HepG2 (cell line): ENCODE results near the gene ALCAM. TPM values are rescaled to one million over a fixed set of nuclear protein-coding genes. Genes with fewer than 3 reads are reported as not detected.

Source experiments
- ATAC-seq: fragments of 200-7000 bp; cut with Tn5 transposase; 3 replicates; pipeline ENCODE4 v1.9.1; 2020; ENCODE audit warnings: mild to moderate bottlenecking, moderate library complexity
- BruUV-seq: library from RNA; stranded (reverse); fragments of 400-500 nt; replicated peaks from 2 replicates; lab custom pipeline; 2021; lab: Mats Ljungman, UMichigan
- CTCF ChIA-PET: fragments of 300-600 bp; formaldehyde crosslinking; extraction: SDS; loops from one replicate; lab custom pipeline; 2021; ENCODE audit warnings: low total read pairs, inconsistent platforms, low intra/inter-chr PET ratio; lab: Yijun Ruan, JAX
- POLR2A ChIA-PET: fragments of 350-600 bp; sonication (Branson Sonifier 250); formaldehyde crosslinking; loops from one replicate; lab custom pipeline; 2020; ENCODE audit warnings: antibody characterized with exemption, inconsistent platforms; lab: Yijun Ruan, JAX
- DNase-seq: peaks from one replicate; pipeline ENCODE4 v3.0.0-alpha.2; 2015; ENCODE audit warnings: low spot score
- FAIRE-seq: peaks from 3 replicates; lab custom pipeline; 2011; peaks lifted over from hg19 to GRCh38; lab: Jason Lieb, UNC
- H2AFZ ChIP-seq: one replicate; pipeline ENCODE4 v1.6.1; 2011; ENCODE audit warnings: low read length, inconsistent platforms
- H3K27ac ChIP-seq: fragments of 300-600 bp; 3 replicates; pipeline ENCODE4 v1.8.0; 2011; ENCODE audit warnings: mixed run types, mild to moderate bottlenecking, mixed read lengths, low read length, inconsistent platforms; ENCODE audit not compliant: insufficient read depth; ENCODE audit errors: extremely low read length
- H3K27me3 ChIP-seq, 2 experiments: fragments of 200-600 bp in 1 of 2; 2 replicates in 1 of 2; 3 replicates in 1 of 2; pipeline versions ENCODE4 v1.6.0 to v1.8.0; 2011; ENCODE audit warnings: low read length in 2 of 2, mild to moderate bottlenecking in 2 of 2, moderate library complexity in 2 of 2, inconsistent platforms in 1 of 2; ENCODE audit not compliant: insufficient read depth in 2 of 2, control insufficient read depth in 1 of 2
- H3K36me3 ChIP-seq, 2 experiments: fragments of 200-600 bp in 1 of 2; replicated peaks in 1 of 2; 2 replicates in 1 of 2; 3 replicates in 1 of 2; pipeline versions ENCODE4 v1.5.1 to v1.8.0; 2011; ENCODE audit warnings: low read length in 2 of 2, inconsistent platforms in 1 of 2; ENCODE audit not compliant: insufficient read depth in 2 of 2, control insufficient read depth in 1 of 2
- H3K4me1 ChIP-seq: 2 replicates; pipeline ENCODE4 v1.5.1; 2012; ENCODE audit warnings: low read length, inconsistent platforms; ENCODE audit not compliant: insufficient read depth
- H3K4me2 ChIP-seq: 2 replicates; pipeline ENCODE4 v1.6.0; 2011; ENCODE audit warnings: low read depth, low read length, inconsistent platforms
- H3K4me3 ChIP-seq, 3 experiments: fragments of 200-600 bp in 1 of 3; sonication (generic), shearing (Covaris generic) in 1 of 3; replicated peaks in 1 of 3; 2 replicates each; pipeline ENCODE4 v1.5.1; 2011 to 2016; ENCODE audit warnings: low read length in 3 of 3, inconsistent platforms in 2 of 3, low read depth in 2 of 3, mild to moderate bottlenecking in 2 of 3, control low read depth in 1 of 3, mixed read lengths in 1 of 3; ENCODE audit not compliant: insufficient read depth in 1 of 3
- H3K79me2 ChIP-seq: one replicate; pipeline ENCODE4 v1.6.1; 2011; ENCODE audit warnings: low read length, inconsistent platforms; ENCODE audit not compliant: insufficient read depth
- H3K9ac ChIP-seq: 2 replicates; pipeline ENCODE4 v1.6.0; 2011; ENCODE audit warnings: mild to moderate bottlenecking, low read depth, low read length, inconsistent platforms; ENCODE audit not compliant: insufficient read depth
- H3K9me3 ChIP-seq: 2 replicates; pipeline ENCODE4 v1.5.1; 2012; ENCODE audit warnings: mild to moderate bottlenecking, low read length
- H4K20me1 ChIP-seq: 2 replicates; pipeline ENCODE4 v1.6.0; 2011; ENCODE audit warnings: inconsistent platforms, mild to moderate bottlenecking, low read length, moderate library complexity; ENCODE audit not compliant: insufficient read depth
- NFKB2 ChIP-seq: sonication (generic); formaldehyde crosslinking; IDR thresholded peaks from 2 replicates; pipeline ENCODE4 v1.4.0; 2020; ENCODE audit warnings: missing genetic modification reagents, borderline replicate concordance
- TEAD2 ChIP-seq: sonication (generic); formaldehyde crosslinking; IDR thresholded peaks from 2 replicates; pipeline ENCODE4 v1.9.0; 2021; ENCODE audit warnings: missing genetic modification reagents
- THYN1 ChIP-seq: sonication (generic); formaldehyde crosslinking; IDR thresholded peaks from 2 replicates; pipeline ENCODE4 v1.8.1; 2023; ENCODE audit warnings: low read depth, mild to moderate bottlenecking, moderate library complexity, missing genetic modification reagents, borderline replicate concordance
- ZBTB20 ChIP-seq: sonication (generic); formaldehyde crosslinking; IDR thresholded peaks from 2 replicates; pipeline ENCODE4 v1.8.1; 2023; ENCODE audit warnings: missing genetic modification reagents, low read depth, mild to moderate bottlenecking, borderline replicate concordance
- ZNF34 ChIP-seq: sonication (generic); formaldehyde crosslinking; IDR thresholded peaks from 2 replicates; pipeline ENCODE4 v1.4.0; 2020; ENCODE audit warnings: mild to moderate bottlenecking, missing genetic modification reagents, borderline replicate concordance
- WGBS: methylation state at CpG from one replicate; pipeline ENCODE4 v1.1.6; 2017; ENCODE audit warnings: low lambda C conversion rate; 5-methylcytosine and 5-hydroxymethylcytosine counted together
- in situ Hi-C: cut with HindIII; loops from 2 replicates; pipeline ENCODE4 v1.10.0; 2017; ENCODE audit warnings: low pct_unique_long_range_greater_than_20kb; ENCODE audit not compliant: extremely low pct_ligation_motif_present
- intact Hi-C: fragments of 100-400 bp; cut with micrococcal nuclease; formaldehyde crosslinking; loops from one replicate; pipeline ENCODE4 v1.10.0; 2022; ENCODE audit not compliant: unreplicated experiment
- polyA plus RNA-seq, 8 experiments: library from polyadenylated mRNA; depleted of rRNA in 3 of 8; stranded (reverse) in 7 of 8; unstranded in 1 of 8; fragments of >200 nt; fragmentation: Illumina TruSeq in 4 of 8; extraction: Trizol in 4 of 8; gene quantifications; 2 replicates each; pipeline versions ENCODE4 v1.2.1 to v1.2.3, GENCODE V29; 2011 to 2016; ENCODE audit warnings: low read depth in 4 of 8, missing spikeins in 1 of 8, mixed read lengths in 1 of 8; ENCODE audit not compliant: insufficient read depth in 1 of 8
- total RNA-seq, 5 experiments: library from RNA; depleted of rRNA; stranded (reverse); fragments of >200 nt; fragmentation: Illumina TruSeq; extraction: Trizol; gene quantifications; 2 replicates each; pipeline ENCODE4 v1.2.3, GENCODE V29; 2016; ENCODE audit warnings: low read depth in 1 of 5
- TF ChIP-seq, protein P1 (sequence below): sonication (generic); formaldehyde crosslinking; conservative IDR thresholded peaks from 2 replicates; pipeline ENCODE4 v1.8.0; 2022; ENCODE audit warnings: missing genetic modification reagents
- TF ChIP-seq, protein P2 (sequence below): sonication (generic); formaldehyde crosslinking; IDR thresholded peaks from 2 replicates; pipeline ENCODE4 v1.5.0; 2020; ENCODE audit warnings: mild to moderate bottlenecking, missing genetic modification reagents
- TF ChIP-seq, protein P3 (sequence below): IDR thresholded peaks from 2 replicates; pipeline ENCODE4 v1.6.1; 2016; ENCODE audit warnings: control low read depth

The ALCAM gene
- total and polyA plus RNA-seq, 2 of the 13 experiments (the other 11 are each of a cell fraction or from before 2014, with no cell fraction given): 26.0 to 33.1 TPM

DNA sequence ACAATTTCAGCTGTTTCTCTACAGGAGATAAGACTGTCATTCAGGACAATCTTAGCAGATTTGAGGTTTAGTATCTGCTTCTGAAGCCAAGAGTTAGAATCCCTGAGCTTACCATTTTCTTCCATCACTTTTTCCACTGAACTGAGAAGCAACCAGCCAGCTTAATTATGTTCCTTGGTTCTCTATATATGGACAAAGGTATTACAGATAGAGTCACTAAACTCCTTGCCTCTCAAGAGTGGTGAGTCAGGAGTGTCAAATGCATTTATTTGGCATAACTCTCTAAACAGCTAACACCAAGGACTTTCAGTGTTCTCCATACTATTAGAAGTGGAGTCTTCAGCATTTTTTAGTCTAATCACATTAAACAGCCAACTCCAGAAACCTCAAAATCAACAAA is 239.3 kb downstream of the ALCAM start (continued):
- TF ChIP-seq, protein P1, sequence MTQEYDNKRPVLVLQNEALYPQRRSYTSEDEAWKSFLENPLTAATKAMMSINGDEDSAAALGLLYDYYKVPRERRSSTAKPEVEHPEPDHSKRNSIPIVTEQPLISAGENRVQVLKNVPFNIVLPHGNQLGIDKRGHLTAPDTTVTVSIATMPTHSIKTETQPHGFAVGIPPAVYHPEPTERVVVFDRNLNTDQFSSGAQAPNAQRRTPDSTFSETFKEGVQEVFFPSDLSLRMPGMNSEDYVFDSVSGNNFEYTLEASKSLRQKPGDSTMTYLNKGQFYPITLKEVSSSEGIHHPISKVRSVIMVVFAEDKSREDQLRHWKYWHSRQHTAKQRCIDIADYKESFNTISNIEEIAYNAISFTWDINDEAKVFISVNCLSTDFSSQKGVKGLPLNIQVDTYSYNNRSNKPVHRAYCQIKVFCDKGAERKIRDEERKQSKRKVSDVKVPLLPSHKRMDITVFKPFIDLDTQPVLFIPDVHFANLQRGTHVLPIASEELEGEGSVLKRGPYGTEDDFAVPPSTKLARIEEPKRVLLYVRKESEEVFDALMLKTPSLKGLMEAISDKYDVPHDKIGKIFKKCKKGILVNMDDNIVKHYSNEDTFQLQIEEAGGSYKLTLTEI: no peak
- TF ChIP-seq ZNF34 (no peak), TEAD2 (CRISPR knock-in tag) (no peak)

DNA sequence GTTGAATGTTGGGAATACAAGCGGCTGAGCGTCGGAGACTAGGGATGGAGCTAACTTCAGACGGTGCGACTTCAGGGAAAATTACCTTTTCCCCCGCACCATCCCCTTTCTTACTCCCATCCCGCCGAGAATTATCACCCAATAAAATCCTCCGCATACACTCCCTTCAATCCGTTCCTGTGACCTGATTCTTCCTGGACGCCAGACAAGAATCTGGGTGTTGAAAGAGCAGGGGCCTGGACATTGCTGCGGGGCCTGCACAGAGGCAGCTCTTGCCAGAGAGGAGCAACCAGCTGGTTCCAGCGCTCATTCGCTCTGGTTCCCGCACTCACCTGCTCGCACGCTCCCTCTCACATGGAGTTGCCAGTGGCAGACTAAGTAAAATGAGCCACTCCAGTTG is 241.9 kb downstream of the ALCAM start:
- no peak for ATAC-seq
- POLR2A ChIA-PET: no interaction called here
- DNase-seq: no peak
- BruUV-seq: no TSS peak
- TF ChIP-seq THYN1: no peak
- TF ChIP-seq, protein P2, sequence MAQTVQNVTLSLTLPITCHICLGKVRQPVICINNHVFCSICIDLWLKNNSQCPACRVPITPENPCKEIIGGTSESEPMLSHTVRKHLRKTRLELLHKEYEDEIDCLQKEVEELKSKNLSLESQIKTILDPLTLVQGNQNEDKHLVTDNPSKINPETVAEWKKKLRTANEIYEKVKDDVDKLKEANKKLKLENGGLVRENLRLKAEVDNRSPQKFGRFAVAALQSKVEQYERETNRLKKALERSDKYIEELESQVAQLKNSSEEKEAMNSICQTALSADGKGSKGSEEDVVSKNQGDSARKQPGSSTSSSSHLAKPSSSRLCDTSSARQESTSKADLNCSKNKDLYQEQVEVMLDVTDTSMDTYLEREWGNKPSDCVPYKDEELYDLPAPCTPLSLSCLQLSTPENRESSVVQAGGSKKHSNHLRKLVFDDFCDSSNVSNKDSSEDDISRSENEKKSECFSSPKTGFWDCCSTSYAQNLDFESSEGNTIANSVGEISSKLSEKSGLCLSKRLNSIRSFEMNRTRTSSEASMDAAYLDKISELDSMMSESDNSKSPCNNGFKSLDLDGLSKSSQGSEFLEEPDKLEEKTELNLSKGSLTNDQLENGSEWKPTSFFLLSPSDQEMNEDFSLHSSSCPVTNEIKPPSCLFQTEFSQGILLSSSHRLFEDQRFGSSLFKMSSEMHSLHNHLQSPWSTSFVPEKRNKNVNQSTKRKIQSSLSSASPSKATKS (CRISPR knock-in tag): no peak
- no peak for TF ChIP-seq NFKB2 (CRISPR knock-in tag)
- TF ChIP-seq, protein P3, sequence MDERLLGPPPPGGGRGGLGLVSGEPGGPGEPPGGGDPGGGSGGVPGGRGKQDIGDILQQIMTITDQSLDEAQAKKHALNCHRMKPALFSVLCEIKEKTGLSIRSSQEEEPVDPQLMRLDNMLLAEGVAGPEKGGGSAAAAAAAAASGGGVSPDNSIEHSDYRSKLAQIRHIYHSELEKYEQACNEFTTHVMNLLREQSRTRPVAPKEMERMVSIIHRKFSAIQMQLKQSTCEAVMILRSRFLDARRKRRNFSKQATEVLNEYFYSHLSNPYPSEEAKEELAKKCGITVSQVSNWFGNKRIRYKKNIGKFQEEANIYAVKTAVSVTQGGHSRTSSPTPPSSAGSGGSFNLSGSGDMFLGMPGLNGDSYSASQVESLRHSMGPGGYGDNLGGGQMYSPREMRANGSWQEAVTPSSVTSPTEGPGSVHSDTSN: no peak
- TF ChIP-seq ZBTB20 (CRISPR knock-in tag): no peak
- no peak overlapping the region for H3K27ac ChIP-seq
- 64% methylated on average over 17 of the region's 17 CpGs for WGBS
- H3K9me3 ChIP-seq: no peaks in the 10 kb centered on the region
- no peaks in the 10 kb centered on the region for H3K36me3 ChIP-seq
- H3K4me3 ChIP-seq: no peak overlapping the region
- CTCF ChIA-PET: no interaction called here
- FAIRE-seq: no peak
- no peak overlapping the region for H3K9ac ChIP-seq
- intact Hi-C loops (no loop called here), in situ Hi-C loops (no loop called here)
- H3K27me3 ChIP-seq: no peaks in the 10 kb centered on the region
- H2AFZ ChIP-seq: no peak overlapping the region
- H4K20me1 ChIP-seq: no peaks in the 10 kb centered on the region
- H3K4me1 ChIP-seq: no peaks in the 10 kb centered on the region
- H3K79me2 ChIP-seq: no peaks in the 10 kb centered on the region
- no peak overlapping the region for H3K4me2 ChIP-seq
